Measurements from ENCODE around the gene CEP78.
A peak's percentile ranks its signal among the peaks of the same experiment; 100 is the strongest.
"Not testable (repeated sequence)": the region's sequence is repeated elsewhere in the genome, so short reads cannot be mapped to it uniquely, and the experiment has no call there.

Gene CEP78

DNA sequence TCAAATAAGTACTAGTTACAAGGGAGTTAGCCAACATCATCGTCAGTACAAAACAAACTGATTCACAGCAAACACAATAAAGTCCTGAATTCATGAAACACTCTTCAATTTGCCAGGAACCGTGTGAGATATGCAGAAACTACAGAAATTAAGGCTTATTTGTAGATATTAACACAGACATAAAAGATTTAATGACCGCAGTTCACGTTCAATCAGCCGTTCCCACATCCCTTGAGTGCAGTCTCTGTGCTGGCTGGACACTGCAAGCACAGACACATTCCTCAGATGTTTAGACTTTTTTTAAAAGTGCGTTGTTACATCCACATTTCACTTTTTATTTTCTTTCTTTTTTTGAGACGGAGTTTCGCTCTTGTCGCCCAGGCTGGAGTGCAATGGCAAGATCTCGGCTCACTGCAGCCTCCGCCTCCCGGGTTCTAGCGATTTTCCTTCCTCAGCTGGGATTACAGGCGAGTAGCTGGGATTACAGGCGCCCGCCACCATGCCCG lies 566 bp upstream of the CEP78 start:
- DNase-seq: no peak

DNA sequence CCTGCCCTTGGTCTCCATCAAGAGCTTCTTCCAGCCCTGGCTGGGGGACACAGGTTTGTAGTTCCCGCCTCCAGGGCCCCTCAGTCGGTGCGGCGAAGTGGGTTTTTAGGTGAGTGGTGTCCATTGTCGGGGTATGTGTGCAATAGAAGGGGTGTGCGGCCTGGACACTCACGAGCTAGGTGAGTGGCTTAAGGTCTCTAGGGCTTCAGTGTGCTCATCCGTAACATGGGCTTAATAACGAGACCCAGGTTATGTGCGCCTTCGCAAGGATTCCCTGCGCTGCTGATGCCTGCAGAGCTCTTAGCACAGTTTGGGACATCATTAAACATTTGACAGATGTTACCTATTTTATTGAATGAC lies 656 bp downstream of the CEP78 start:
- no peak for DNase-seq

DNA sequence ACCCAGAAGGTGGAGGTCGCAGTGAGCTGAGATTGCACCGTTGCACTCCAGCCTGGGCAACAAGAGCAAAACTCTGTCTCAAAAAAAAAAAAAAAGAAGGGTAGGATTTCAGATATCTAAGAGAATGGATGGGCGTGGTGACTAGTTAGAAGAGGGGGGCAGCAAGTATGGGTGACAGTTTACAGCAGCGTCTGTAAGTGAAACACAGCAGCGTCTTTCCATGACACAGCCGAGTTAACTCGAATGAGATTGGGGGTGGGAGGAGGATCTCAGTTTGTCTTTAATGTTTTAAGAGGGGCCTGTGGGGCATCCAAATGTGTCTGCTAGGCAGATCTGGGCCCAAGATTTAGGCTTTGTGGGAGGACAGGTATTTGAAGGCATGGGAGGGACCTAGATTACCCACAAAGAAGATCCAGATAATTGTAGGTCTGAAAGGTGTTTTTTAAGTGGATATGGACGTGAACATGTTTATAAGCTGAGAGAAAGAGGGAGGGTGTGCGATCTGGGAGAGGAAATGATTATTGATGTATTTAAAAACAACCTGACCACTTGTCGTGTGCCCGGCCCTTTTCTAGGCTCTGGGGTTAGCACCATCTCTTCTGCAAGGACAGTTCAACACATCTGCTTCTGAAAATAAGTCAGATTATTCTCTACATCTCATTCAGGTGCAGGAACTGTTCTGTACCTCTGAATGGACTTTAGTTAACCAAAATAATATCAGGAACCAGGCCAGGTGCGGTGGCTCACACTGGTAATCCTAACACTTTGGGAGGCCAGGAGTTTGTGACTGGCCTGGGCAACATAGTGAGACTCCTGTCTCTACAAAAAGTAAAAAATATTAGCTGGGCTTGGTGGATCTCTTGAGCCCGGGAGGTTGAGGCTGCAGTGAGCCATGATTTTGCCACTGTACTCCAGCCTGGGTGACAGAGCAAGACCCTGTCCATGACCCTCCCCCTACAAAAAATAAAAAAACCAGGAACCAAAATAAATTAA lies 2.5 kb downstream of the CEP78 start:
- peak; percentile 9 to 35 for DNase-seq

DNA sequence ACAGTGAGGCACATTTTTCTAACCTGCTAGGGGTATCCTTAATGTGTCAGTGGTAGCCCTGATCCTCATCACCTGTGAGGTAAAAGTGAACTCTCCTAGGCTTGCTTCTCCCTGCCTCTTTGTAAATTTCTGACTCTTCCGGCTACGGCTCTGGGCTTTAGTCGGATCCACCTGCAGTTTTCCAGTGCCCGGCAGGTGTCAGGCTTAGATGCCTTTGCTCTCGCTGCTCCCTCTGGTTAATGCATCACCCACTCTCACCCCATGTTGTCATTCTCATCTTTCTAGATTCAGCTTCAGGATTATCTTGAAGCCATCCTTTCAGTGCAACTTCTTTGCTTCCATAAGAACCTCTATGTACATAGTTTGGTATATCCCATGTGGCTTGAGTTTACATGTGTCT lies 3.6 kb downstream of the CEP78 start:
- no peak for DNase-seq

DNA sequence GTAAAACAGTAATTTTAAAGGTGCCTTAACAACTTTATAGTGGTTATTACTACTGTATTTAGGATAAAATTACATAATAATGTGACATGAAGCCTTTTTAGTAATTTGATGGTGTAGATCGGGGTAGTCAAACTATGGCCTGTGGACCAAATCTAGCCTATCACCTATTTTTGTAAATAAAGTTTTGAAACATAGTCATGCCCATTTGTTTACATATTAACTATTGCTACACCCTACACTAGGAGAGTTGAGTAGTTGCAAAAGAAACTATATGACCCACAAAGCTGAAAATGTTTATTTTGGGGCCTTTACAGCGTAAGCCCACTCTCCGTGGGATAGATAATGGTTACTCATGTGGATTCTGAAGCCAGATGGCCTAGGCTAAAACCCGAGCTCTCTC lies 6.2 kb downstream of the CEP78 start:
- no peak for DNase-seq

DNA sequence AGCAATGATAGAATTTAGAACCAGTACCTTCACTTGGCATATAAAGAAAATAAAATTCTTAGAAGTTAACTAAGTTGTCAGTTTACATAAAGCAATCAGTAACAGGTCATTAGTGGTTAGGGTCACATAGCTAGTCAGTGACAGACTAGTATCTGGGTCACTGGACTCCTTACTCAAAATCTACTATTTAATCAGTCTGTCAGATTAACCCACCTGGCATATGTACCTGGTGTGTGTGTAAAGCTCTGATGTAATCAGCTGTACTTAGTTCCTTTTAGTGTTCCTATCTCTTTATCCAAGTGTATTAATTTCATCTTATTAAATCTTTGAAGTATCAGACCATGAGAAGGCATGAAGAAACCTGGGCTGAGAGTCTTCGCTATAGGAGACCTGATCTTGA lies 7.3 kb downstream of the CEP78 start:
- DNase-seq: no peak

DNA sequence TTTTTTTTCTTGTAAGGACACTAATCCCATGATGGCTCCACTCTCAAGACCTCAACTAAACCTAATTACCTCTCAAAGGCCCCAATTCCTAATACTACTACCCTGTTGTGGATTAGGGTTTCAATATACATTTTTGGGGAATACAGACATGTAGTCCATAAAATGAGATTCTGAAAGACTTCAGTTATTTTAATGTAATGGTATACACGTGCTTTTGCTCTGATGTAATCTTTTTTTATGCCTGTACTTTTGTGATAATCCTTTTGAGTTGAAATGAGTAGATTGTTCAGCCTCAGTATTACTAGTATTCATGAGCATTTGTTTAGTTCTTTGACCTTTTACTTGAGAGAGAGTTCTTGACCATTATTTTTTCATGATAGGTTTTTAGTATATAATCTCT lies 9.5 kb downstream of the CEP78 start:
- DNase-seq: no peak

DNA sequence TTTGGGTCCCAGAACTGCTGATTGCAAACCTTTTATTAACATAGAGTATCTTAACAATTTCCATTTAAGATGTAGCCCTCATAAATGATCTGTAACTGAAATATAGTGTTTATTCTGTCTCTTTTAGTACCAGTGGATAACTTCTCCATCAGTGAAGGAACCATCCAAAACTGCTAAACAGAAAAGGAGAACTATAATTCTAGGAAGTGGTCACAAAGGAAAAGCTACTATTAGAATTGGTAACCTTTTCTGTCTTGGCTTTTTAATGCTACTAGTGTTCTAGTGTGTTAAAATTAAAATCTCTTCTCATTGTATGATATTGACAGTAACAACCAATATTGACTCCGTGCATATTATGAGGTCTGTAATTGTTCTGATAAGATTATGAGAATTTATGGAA lies 12.8 kb downstream of the CEP78 start:
- no peak for DNase-seq

DNA sequence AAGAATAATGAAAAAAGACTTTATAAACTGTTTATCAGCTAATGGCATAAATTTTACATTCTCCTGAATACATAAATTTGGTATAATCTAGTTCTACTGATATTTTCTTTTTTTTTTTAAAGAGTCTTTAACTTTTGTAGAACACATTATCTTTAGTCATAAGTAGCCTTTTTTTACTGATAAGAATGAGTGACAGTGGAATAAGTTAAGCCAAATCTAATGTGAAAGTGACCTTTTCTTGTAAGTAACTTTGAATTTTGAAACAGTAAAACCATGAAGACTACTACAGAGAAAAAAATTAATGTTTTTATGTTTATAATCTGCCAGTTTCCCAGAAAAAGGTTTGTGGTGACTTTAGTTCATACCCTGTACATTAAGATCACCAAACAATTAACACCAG lies 13.7 kb downstream of the CEP78 start:
- no peak for DNase-seq

DNA sequence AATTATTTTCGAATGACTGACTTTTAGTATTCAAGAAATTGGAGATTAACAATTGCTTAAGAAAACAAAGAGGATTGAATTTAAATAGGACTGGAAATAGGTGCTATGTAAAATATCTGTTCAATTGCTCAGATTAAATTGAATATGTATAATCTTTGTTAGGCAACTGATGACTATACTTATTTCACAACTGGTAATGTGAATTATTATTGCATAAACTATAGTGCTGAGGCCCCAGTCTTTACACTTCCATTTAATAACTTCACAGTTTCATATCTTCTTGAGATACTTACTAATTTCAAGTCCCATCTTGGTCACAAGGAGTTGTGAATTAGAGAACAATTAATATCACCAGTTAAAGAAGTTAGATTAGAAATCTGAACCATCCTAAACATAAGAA lies 16.7 kb downstream of the CEP78 start:
- DNase-seq: no peak

DNA sequence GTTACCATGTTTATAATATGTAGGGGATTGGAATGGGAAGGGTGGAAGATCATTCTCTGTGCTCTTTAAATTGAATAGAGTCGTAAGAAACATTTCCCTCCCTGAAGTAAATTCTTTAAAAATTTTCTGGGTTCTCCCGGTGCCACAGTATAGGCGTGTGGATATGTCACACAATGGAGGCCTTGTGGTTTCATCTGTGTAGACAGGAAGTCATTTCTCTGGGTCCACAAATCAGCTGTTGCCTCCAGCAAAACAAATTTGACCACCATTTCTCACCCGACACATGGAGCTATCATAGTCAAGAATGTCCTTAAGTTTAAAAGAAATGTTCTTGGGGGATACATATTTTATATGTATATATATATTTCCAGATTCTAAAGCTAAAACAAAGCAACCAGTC lies 17.4 kb downstream of the CEP78 start:
- no peak for DNase-seq

DNA sequence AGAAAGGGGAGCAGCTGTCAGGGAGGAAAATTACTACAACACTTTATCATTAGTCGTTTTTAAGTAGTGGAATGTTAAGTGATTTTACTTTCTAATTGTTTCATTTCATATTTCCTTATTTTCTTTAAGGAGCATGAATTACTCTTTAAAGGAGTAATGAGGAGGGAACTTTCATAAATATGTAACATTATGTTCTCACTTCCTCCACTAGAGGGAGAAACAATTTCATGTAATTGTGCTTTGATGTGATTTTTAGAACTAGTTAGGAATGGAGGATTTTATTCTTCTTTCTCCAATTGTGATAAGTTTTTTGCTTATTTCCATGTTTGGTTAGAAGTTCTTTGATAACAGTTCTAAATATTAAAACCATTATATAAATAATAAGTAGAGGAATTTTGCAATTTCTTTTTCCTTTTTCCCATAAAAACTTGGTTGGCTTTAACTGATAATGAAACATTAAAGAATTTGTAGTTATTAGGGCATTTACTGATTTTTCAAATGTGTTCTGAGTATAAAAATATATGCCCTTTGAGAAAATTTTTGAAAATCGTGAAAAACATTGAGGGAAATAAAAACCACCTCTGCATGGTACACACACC lies 25.6 kb downstream of the CEP78 start:
- peak in 1 of 2 donors; percentile 25 for DNase-seq

DNA sequence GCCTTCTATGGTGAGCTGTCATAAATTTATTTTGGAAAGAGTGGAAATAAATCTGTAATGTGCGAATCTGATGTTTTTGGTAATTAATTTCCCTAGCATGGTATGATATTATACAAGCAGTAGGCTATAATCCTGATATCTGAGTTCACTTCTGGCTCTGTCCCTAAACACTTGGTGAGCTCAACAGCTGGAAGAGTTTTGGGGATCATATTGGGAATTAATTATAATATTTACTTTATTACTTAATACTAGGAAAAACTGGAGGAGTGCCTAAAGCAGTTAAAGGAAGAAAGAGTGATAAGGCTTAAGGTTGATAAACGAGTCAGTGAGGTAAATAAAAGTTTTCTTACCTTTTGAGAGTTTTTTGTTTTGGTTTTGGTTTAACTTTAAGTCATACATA lies 26.8 kb downstream of the CEP78 start:
- no peak for DNase-seq

DNA sequence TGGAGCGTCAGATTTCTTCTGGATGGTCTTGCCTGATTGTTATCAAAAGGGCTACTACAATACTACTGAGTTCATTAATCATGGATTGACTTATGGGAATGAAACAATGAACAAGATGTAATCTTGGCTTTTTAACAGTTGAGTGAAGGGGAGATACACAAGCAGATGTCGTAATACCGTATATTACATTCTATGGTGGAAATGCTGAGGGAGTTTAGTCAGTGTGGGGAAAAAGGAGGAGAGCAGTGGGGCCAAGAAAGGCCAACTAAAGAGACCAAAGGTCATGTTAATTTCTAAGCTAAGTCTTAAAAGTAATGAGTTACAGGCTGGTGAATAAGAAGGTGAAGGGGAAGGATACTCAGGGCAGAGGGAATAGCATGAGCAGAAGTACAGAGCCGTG lies 32.0 kb downstream of the CEP78 start:
- DNase-seq: no peak

DNA sequence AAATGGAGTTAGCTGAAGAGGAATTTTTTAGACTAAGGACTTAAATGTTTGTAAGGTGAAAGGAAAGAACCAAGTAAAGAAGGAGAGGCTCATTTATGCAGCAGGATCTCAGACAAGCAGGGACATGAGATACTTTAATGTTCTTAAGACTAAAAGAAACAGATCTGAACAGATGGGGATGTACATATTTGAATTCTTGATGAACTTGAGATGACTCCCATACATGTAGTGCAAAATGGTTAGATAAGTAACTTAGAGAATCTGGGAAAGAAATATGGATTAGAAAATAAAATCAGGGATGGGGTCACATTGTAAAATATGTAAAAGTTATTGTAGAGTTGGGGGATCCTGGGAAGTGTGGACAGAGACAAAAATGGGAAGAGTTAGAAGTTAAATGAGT lies 33.9 kb downstream of the CEP78 start:
- DNase-seq: no peak

DNA sequence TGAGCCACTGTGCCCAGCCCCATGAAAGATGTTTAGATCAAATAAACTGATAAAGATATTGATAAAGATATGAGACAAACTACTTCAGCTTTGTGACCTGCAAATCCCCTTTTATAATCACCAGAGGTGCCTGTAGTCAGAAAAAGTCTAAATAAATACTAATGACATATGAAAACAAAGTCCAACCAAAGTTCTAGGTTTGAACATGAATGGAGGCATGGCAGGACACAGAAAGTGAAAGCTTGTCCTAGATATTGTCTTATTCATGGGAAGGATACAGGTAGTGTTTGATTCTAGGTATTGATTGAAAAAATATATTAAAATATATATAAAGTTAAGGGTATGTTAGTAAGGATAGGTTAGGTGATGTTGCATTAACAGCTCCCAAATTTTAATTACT lies 36.4 kb downstream of the CEP78 start:
- DNase-seq: no peak

DNA sequence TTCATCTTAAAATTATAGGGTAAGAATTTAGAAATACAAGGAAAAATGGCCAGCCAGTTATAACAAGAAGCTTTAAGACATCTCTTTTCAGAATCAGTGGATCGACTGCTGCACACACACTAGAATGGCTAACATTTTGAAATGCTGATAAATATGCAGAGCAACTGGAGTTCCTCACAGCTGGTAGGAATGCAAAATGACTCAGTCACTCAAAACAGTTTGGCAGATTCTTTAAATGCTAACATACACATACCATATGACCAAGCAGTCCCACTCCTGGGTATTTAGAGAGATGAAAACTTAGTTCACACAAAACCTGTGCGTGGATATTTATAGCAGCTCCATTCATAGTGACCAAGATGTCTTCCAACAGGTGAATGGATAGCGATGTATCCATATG lies 37.9 kb downstream of the CEP78 start:
- no peak for DNase-seq

DNA sequence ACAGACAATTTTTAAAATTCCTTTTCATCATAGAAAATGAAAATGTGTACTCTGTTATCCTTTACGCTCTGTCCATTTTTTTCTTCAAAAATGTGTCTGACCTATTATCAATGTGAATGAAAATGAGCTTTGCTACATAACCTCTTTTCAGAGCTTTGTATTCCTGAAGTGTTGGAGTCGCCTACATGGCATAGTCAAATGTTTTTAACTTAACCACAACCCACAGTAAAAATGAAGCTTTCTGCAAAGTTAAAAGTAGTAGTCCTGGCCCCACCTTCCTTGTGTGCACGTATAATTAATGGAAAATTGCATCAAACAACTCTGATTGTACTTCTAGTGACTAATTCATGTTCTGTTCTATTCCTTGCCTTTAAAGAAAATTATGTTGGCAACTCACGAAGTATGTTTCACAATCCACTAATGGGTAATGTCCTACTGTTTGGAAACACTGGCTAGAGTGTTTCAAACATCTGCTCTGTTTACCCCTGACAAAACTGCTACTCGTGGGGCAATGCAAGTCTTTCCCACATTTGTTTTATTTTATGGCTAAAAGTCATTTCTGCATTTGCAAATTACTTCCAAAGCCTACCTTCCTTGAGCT lies 42.4 kb downstream of the CEP78 start:
- DNase-seq: no peak

DNA sequence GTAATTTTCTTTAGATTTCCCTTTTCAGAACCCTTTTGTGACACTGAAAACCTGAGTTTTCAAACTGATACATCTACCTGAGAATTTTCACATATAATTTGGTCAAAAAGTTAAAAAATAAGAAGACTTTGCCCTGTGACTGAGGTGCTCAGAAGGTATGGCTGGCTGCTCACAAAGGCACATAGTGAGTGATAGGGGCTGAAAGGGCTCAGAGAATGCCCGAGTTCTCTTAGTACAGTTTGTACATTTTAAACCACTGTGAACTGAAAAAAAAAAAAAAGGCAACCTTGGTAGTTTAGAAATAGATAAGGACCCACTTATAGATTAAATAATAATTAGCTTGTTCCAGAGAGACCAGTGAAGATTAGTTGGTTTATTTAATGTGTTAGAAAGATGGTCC lies 42.9 kb downstream of the CEP78 start:
- no peak for DNase-seq

DNA sequence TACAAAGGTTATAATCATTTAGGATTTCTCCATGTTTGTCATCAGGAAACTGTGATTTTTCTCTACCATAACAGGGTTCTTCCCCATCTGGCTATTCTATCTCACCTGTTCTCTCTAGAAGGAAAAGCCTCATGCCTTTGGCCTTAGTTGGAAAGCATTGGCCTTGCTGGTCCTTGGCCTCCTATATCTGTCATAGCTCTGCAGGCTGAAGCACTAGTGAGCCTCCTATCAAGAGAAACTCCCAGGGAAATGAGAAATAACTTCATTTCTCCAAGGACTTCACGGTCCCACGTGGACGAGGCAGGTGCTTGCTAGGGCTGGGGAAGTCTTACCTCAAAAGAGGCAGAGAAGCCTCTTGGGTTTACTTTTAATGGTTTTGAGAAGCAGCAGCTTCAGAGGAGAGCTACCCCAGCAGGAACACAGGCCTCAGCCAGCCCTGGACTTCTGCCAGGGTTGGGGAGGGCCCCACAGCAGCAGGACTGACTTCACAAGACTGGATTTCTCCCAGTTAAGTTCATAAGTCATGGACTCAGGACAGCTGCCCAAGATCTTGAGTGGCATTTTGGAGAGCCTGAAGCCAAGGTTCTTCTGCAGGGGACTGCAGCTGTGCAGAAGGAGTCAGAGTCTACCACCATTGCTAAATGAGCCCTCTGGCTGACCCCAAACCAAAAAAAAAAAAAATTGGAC lies 45.2 kb downstream of the CEP78 start:
- DNase-seq: no peak

DNA sequence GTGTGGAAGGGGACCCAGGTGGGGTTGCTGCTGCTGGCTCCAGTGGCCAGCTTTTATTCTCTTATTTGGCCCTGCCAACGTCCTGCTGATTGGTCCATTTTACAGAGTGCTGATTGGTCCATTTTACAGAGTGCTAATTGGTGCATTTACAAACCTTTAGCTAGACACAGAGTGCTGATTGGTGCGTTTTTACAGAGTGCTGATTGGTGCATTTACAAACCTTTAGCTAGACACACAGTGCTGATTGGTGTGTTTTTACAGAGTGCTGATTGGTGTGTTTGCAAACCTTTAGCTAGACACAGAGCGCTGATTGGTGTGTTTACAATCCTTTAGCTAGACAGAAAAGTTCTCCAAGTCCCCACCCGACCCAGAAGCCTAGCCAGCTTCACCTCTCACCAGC lies 48.3 kb downstream of the CEP78 start:
- not testable (repeated sequence) for DNase-seq

DNA sequence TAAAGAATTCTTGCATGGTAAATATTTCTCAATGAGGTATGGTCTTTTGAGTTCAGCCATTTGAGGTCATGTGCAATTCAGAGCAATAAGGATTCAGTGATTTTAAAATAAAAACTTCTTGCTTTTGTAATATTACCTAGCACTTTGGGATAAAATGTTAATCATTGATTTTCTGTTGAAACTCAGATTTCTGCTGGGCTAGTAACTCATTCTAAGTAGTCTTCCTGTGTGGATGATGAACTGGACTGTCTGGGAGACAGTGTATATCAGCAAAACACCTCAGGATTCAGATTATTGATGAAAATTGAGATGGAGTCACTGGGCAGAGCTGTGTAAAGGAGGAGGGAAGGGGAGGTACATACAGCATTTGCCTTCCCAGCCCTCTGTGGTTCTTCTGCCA lies 50.2 kb downstream of the CEP78 start:
- DNase-seq: no peak

DNA sequence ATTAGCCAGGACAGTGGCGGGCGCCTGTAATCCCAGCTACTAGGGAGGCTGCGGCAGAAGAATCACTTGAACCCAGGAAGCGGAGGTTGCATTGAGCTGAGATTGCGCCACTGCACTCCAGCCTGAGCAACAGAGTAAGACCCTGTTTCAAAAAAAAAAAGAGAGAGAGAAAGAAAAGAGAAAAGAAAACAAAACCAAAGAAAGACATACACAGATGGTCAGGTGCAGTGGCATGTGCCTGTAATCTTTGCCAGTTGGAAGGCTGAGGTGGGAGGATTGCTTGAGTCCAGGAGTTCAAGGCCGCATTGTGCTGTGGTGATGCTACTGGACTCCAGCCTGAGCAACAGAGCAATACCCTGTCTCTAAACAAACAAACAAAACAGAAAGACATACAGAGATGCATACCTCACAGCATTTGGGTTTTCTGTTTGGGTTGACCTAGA lies 51.1 kb downstream of the CEP78 start:
- no peak for DNase-seq

Measured in CD4-positive, alpha-beta T cell treated with Interleukin-1 beta for 1 hour (primary cell).